Psoas muscle (tissue), 8 donors: ENCODE results near the gene HPD. TPM values are rescaled to one million over a fixed set of nuclear protein-coding genes. Genes with fewer than 3 reads are reported as not detected.

Experiments used
- ATAC-seq, 4 donors: fragments of 200-7000 bp; cut with Tn5 transposase; one replicate each; pipeline ENCODE4 v1.9.1; 2020; ENCODE audit warnings: moderate library complexity in 3 of 4, mild to moderate bottlenecking in 2 of 4
- DNase-seq, 2 donors: peaks; one replicate each; pipeline ENCODE4 v3.0.0-alpha.2; 2020
- H3K27ac ChIP-seq: fragments of 200-600 bp; one replicate; pipeline ENCODE4 v1.8.0; 2022
- H3K27me3 ChIP-seq, 3 donors: fragments of 200-600 bp in 1 of 3; one replicate each; pipeline versions ENCODE4 v1.6.1 to v1.8.0; 2013 to 2022; ENCODE audit warnings: low read length in 2 of 3, mild to moderate bottlenecking in 2 of 3, moderate library complexity in 1 of 3; ENCODE audit not compliant: insufficient read depth in 3 of 3
- H3K36me3 ChIP-seq, 2 donors: fragments of 200-600 bp in 1 of 2; one replicate each; pipeline versions ENCODE4 v1.6.1 to v1.8.0; 2013 to 2022; ENCODE audit warnings: low read depth in 1 of 2, mild to moderate bottlenecking in 1 of 2, moderate library complexity in 1 of 2; ENCODE audit not compliant: insufficient read depth in 1 of 2
- H3K4me1 ChIP-seq: fragments of 200-600 bp; one replicate; pipeline ENCODE4 v1.8.0; 2022
- H3K4me3 ChIP-seq: fragments of 200-600 bp; one replicate; pipeline ENCODE4 v1.8.0; 2022; ENCODE audit warnings: mild to moderate bottlenecking
- H3K9me3 ChIP-seq: fragments of 200-600 bp; one replicate; pipeline ENCODE4 v1.8.0; 2022
- WGBS, 3 donors: extraction: QIAGEN DNeasy Blood & Tissue Kit; methylation state at CpG; one replicate each; pipeline versions ENCODE4 v1.1.6 to v1.1.7; 2013; 5-methylcytosine and 5-hydroxymethylcytosine counted together
- intact Hi-C, 2 donors: fragments of 100-400 bp; cut with DNase I; formaldehyde crosslinking; loops; one replicate each; pipeline versions ENCODE4 v1.11.0 to v1.14.2; 2022
- polyA plus RNA-seq, 3 donors: library from polyadenylated mRNA; stranded (reverse); fragments of 200-250 nt; gene quantifications; one replicate each; pipeline ENCODE4 v1.2.3, GENCODE V29; 2013
- total RNA-seq, 4 donors: library from RNA; stranded (reverse); fragmentation: NEBNext Ultra II Directional in 2 of 4; extraction: Animal tissue kit (Norgen Biotek cat#: 25700) in 2 of 4; gene quantifications; one replicate each; pipeline versions ENCODE4 v1.2.1 to v1.2.4, GENCODE V29; 2021 to 2023
- TF ChIP-seq, protein P1 (sequence below): fragments of 200-600 bp; IDR thresholded peaks from one replicate; pipeline ENCODE4 v1.8.0; 2022; ENCODE audit warnings: antibody characterized with exemption
- donor health status: healthy with polysubstance abuse.
- donor health status: DM: no; HTN: no; CAD: no; lungs with moderate emphysema.
- donor health status: Bipolar disorder and iron deficiency.
- donor health status: healthy.
- donor health status: DM: yes; HTN: yes; CAD: no.
- donor health status: DM: no; HTN: no; CAD: no.
- donor health status: DM: no; HTN: no; CAD: no.
- donor health status: DM: yes; HTN: yes; CAD: no.

Gene HPD
- total and polyA plus RNA-seq, 7 donors, result 0.67 to 3.3 (median 1.6) TPM

DNA sequence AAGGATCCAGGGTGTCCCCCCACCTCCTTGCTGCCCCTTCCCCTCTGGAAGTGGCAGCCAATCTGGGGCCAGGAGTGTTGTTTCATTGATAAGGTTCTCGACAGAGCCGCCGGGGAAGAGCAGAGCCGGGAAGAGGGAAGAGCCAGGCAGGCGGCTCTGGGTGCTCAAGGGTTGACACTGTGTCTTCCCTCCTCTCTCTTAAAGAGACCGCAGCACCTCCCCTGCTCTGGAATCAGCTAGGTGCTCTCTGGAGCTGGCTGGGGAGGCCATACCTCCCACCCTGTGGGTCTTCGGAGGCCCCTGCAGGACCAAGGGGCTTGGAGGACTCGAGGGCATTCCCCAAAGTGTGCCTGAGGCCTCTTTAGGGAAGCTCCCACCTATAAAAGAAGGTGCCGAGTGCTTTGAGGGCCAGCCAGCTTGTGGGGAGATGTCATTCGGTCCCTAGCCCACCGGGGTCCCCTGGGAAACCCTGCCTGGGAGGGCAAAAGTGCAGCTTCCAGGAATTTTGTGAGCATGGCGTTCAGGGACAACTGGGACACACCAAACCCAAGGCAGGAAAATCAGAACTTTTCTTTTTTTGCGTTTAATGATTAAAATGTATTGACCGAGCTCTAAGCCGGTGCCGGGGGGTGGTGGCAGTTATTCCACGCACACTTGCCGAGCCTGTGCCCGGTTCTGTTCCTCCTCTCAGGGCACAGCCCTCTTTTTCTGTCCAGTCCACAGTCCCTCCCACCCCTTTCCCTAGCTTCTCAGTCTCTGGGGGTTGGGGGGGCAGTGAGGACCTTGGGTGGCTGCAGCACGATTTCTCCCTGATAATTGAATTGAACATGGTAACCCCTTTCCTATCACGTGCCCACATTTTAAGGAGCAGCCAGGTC lies 51.9 kb downstream of the HPD start:
- TF ChIP-seq, protein P1, sequence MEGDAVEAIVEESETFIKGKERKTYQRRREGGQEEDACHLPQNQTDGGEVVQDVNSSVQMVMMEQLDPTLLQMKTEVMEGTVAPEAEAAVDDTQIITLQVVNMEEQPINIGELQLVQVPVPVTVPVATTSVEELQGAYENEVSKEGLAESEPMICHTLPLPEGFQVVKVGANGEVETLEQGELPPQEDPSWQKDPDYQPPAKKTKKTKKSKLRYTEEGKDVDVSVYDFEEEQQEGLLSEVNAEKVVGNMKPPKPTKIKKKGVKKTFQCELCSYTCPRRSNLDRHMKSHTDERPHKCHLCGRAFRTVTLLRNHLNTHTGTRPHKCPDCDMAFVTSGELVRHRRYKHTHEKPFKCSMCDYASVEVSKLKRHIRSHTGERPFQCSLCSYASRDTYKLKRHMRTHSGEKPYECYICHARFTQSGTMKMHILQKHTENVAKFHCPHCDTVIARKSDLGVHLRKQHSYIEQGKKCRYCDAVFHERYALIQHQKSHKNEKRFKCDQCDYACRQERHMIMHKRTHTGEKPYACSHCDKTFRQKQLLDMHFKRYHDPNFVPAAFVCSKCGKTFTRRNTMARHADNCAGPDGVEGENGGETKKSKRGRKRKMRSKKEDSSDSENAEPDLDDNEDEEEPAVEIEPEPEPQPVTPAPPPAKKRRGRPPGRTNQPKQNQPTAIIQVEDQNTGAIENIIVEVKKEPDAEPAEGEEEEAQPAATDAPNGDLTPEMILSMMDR, result no peak
- peaks cover 36% of the 10 kb centered on the region for H3K4me1 ChIP-seq
- DNase-seq (peak in 1 of 2 donors; percentile 11), ATAC-seq (no peak)
- peaks cover 3 to 34% of the 10 kb centered on the region in 2 donors for H3K36me3 ChIP-seq
- no peaks in the 10 kb centered on the region for H3K9me3 ChIP-seq
- 41 to 62% (median 45%) methylated on average over 20 to 21 of the region's 21 CpGs for WGBS, 3 donors
- peak overlapping the region; percentile 66 for H3K27ac ChIP-seq
- no peaks in the 10 kb centered on the region for H3K27me3 ChIP-seq
- H3K4me3 ChIP-seq, result peak overlapping the region; percentile 86
- intact Hi-C loops, result no loop called here

DNA sequence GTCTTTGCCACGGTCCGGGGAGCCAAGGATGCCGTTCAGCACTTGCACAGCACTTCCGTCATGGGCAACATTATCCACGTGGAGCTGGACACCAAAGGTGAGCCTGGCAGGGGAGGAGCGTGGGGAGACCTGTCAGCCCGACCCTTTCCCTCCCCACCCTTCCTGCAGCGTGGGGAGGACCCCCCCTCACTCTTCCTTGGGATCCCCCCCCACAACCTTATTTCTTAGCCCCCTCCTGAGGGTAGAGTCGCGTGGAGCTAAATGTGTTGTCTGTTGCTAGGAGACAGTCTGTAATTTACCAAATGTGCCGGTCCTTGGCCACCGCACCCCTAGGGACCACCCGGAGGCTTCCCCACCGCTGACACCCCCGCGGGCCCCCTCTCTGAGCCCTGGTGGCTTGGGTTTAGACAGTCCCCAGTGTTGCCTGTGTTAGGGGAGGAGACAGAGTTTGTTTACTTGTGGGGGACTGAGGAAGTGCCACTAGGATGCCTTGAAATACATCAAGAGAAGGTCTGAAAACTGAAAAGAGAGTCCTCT lies 52.6 kb downstream of the HPD start:
- peaks cover 3 to 33% of the 10 kb centered on the region in 2 donors for H3K36me3 ChIP-seq
- DNase-seq, result peak in 1 of 2 donors; percentile 21
- peak overlapping the region; percentile 100 for H3K27ac ChIP-seq

DNA sequence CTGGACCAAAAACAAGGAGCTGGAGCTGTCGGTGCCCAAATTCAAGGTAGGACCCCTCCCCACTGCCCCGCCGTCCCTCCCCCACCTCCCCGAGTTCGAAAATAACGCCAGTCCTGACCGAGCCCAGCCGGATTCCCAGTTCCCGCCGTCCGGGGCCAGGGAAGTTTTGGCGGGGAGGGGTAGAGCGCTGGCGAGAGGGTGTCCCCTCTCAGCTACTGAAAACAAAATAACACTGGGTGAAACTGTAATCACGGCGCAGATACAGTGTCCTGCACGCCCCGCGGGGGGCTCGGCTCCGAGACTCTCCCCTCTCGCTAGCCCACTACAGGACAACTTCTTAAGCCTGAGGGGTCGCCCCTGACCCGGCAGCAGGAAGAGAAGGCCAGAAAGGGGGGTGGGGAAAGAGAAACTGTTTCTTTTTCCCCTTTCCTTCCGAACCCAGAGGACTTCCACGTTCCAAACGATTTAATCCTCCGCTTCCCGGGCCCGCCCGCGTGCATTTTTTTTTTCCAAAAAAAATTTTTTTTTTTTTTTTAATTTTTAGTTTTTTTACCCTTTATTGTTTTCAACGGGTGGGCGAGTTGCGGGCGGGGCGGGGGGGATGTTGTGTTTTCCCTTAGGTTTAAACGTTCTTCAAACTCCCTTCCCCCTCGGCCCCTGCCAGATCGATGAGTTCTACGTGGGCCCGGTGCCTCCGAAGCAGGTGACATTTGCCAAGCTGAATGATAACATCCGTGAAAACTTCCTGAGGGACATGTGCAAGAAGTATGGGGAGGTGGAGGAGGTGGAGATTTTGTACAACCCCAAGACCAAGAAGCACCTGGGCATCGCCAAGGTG lies 53.3 kb downstream of the HPD start:
- no peak for ATAC-seq
- DNase-seq, result peak; percentile 17 to 55
- TF ChIP-seq, protein P1, result no peak

More for the DNA sequence above, 52.6 kb downstream of the HPD start:
- TF ChIP-seq, protein P1, result no peak
- ATAC-seq, result no peak
- no peaks in the 10 kb centered on the region for H3K9me3 ChIP-seq
- peaks cover 30% of the 10 kb centered on the region for H3K4me1 ChIP-seq
- intact Hi-C loops, result no loop called here
- H3K4me3 ChIP-seq, result peak overlapping the region; percentile 86
- 13 to 27% (median 14%) methylated on average over 16 of the region's 16 CpGs for WGBS, 3 donors
- H3K27me3 ChIP-seq, result no peaks in the 10 kb centered on the region

DNA sequence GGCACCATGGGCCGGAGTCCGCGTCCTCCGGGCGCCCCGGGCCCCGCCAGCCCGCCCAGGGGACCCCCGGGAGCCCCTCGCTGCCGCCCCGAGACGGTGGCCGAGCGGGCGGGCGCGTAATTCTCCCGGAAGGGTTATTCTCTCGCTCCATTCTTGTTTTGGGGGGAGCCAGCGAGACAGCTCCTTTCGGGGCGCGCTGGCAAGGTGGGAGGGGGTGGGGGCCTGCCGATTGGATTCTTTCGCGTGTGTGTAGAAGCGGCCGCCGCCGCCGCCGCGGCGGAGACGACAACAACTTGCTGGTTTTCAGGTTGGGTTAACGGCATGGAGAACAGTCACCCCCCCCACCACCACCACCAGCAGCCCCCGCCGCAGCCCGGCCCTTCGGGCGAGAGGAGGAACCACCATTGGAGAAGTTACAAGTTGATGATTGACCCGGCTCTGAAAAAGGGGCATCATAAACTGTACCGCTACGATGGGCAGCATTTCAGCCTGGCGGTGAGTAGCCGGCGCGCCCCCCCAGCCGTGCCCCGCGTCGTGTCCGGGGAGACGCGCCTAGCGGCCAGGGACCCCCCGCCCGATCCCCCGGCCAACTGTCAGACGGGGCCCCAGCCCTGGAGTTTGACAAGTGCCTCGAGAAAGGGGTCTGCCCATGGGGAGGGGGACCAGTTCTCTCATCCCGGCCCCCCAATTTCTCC lies 54.1 kb downstream of the HPD start:
- TF ChIP-seq, protein P1, result no peak
- intact Hi-C loops, result no loop called here
- peak; percentile 34 to 66 for DNase-seq
- peak overlapping the region; percentile 100 for H3K27ac ChIP-seq
- no peaks in the 10 kb centered on the region for H3K9me3 ChIP-seq
- 1% methylated on average over 38 to 63 of the region's 63 CpGs for WGBS, 3 donors
- H3K4me1 ChIP-seq, result peaks cover 24% of the 10 kb centered on the region
- H3K27me3 ChIP-seq, result no peaks in the 10 kb centered on the region
- no peak for ATAC-seq
- H3K36me3 ChIP-seq, result peaks cover 0 to 18% of the 10 kb centered on the region in 2 donors
- peak overlapping the region; percentile 86 for H3K4me3 ChIP-seq

More for the DNA sequence above, 53.3 kb downstream of the HPD start:
- peak overlapping the region; percentile 100 for H3K27ac ChIP-seq
- H3K9me3 ChIP-seq, result no peaks in the 10 kb centered on the region
- peaks cover 24% of the 10 kb centered on the region for H3K4me1 ChIP-seq
- 6 to 11% (median 7%) methylated on average over 45 of the region's 45 CpGs for WGBS, 3 donors
- peaks cover 0 to 26% of the 10 kb centered on the region in 2 donors for H3K36me3 ChIP-seq
- intact Hi-C loops, result no loop called here
- H3K4me3 ChIP-seq, result peak overlapping the region; percentile 86
- H3K27me3 ChIP-seq, result no peaks in the 10 kb centered on the region
